Measurements from ENCODE around the gene MAP3K1.

GRCh38 chr5:56938858-56939257 is 123.5 kb downstream of the MAP3K1 start:
- TF ChIP-seq GATA2 (IDR thresholded peaks at IDR 0.05; ENCODE audit: low read depth, low read length) (no peak), GATA3 (IDR thresholded peaks at IDR 0.05; ENCODE audit: low read depth, low read length) (no peak)

Measured in SH-SY5Y (cell line).